GM21390 (cell line): ENCODE measurements around the gene GFOD2.
"Not testable (repeated sequence)": the region's sequence is repeated elsewhere in the genome, so short reads cannot be mapped to it uniquely, and the experiment has no call there.

Source experiments
- ATAC-seq: cut with Tn5 transposase; IDR thresholded peaks from one replicate; pipeline ENCODE4 v1.9.1; 2021; ENCODE audit not compliant: unreplicated experiment

The GFOD2 gene, protein sequence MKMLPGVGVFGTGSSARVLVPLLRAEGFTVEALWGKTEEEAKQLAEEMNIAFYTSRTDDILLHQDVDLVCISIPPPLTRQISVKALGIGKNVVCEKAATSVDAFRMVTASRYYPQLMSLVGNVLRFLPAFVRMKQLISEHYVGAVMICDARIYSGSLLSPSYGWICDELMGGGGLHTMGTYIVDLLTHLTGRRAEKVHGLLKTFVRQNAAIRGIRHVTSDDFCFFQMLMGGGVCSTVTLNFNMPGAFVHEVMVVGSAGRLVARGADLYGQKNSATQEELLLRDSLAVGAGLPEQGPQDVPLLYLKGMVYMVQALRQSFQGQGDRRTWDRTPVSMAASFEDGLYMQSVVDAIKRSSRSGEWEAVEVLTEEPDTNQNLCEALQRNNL

GRCh38 chr16:67719048-67719777 is at the start of gene GFOD2:
GFOD2 (minus strand) TSS chr16:67719316; CDS start chr16:67685715, 33,601 bp downstream.
- ATAC-seq: peak; percentile 87

- no peak for ATAC-seq
Measured at GRCh38 chr16:67767953-67768352, 48.8 kb upstream of the GFOD2 start.

- no peak for ATAC-seq
Measured at GRCh38 chr16:67766291-67766690, 47.2 kb upstream of the GFOD2 start.

GRCh38 chr16:67764158-67764667 is 45.1 kb upstream of the GFOD2 start:
- ATAC-seq: no peak

DNA sequence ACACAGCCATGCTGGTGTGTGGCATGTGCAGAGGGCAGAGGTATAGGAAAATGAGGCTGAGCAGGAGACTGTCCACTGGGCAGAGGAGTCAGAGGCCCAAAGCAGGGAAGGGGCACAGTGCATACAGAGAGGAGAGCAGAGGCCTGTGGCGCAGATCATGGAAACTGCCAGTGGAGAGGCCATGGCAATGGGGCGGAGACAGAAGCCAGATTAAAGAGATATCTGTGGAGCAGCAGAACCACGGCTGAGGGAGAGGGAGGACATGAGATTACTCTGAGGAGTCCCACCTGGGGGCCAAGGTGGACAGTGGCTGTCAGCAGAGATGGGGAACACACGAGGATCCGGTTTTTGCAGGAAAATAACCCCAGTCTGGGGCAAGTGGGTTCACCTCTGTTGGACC is 44.0 kb upstream of the GFOD2 start:
- ATAC-seq: no peak

DNA sequence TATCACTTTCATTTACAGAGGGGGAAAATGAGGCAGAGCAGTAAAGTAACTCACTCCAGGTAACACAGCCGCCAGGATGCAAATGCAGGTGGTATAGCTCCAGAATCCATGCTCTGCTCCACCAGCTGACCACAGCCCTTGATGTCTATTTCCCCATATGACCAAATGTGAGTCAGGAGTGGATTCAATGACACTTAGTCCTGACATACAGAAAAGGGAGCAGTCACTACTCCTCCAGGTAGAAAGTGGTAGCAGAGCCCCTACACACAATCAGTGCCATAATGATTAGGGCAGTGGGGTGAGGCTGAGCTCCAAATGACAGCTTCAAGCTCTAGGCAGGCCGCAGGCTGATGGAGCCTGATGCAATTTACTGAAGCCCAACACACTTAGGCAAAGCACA is 43.3 kb upstream of the GFOD2 start:
- no peak for ATAC-seq

GRCh38 chr16:67761924-67762323 is 42.8 kb upstream of the GFOD2 start:
- no peak for ATAC-seq

GRCh38 chr16:67760956-67761230 is 41.8 kb upstream of the GFOD2 start:
- no peak for ATAC-seq

GRCh38 chr16:67760206-67760955 is 41.3 kb upstream of the GFOD2 start:
- ATAC-seq: no peak

DNA sequence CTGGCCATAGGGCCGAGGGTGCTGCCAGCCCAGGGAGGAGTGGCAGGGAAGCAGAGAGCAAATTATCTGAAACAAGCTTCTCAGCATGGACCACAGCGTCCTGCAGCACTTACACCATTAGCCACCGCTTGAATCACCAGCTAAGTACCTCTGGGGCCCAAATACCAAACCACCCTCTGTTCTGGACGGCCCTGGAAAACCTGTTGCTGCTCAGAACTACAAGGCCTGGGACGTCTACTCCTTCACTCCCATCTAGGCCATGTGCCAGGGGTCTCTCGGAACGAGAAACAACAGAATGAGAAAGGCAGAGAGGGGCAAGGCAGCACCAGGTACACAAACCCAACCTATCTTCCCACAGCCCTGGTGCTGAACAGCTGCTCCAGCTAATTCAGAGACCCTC is 39.9 kb upstream of the GFOD2 start:
- no peak for ATAC-seq

DNA sequence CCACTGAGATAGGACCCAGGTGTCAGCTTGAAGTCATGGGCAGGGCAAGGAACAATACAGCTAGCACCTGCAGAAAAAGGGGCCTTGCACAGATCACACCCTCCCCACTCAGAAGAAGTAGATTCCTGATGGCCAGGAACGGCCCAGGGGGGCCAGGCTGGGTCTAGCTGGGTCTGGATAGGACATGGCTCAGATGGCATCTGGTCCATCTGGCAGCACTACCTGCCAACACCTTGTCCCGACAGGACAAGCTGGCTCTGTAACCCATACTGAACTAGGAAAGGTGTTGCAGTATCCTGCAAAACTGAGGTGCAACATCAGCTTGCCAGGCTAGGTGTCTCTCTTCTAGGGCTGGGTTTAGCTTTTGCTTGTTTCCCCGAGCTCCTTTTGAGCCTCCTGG is 38.9 kb upstream of the GFOD2 start:
- no peak for ATAC-seq

DNA sequence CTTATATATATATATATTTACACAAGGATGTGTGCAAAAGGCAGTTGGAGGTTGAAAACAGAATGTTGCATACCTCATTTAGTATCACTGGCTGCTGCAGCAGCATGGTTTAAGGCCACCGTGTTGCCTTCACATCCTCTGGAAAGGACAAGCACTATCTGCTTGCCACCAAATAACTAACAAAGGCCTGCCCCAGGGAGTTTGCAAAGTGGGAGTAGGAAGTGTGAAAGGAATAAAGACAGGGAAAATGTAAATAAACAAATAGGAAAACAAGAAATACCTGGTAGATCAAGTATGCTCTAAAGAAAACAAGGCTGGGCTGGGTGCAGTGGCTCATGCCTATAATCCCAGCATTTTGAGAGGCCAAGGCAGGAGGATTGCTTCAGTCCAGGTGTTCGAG is 33.5 kb upstream of the GFOD2 start:
- no peak for ATAC-seq

GRCh38 chr16:67751331-67751730 is 32.2 kb upstream of the GFOD2 start:
- not testable (repeated sequence) for ATAC-seq

DNA sequence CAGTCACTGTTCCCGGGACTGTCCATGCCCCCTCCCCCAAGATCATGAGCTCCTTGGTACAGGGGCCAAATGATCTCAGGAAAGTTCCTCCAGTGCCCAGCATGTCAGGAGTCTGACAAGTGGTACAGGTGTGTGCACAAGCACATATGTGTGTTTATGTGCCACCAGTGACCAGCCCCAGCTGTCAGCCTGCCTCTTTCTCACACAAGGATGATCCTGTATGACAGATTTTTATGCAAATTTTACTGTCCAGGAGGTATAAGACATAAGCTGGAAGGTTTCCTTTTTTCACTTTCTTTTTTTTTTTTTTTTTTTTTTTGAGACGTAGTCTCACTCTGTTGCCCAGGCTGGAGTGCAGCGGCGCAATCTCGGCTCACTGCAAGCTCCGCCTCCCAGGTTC is 31.4 kb upstream of the GFOD2 start:
- peak; percentile 86 for ATAC-seq

GRCh38 chr16:67749436-67750078 is 30.4 kb upstream of the GFOD2 start:
- no peak for ATAC-seq

GRCh38 chr16:67748834-67749233 is 29.7 kb upstream of the GFOD2 start:
- ATAC-seq: no peak

GRCh38 chr16:67746846-67747245 is 27.7 kb upstream of the GFOD2 start:
- no peak for ATAC-seq

DNA sequence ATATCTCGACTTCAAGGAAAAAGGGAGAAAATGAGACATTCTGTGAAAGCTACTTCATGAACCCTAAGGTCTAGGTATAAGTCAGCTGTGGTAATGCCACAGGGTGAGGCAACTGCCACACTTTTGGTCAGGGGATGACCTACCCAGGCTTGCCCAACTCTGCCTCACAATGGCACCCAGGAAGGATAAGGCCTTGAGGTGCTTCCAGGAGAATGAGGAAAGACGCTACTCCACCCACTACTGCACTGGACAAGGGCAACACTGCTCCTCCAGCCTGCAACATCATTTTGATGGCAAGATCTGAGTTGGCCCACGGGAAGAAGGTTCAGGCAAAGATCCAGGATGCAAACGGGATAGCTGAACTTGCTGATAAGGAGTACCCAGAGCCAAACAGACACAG is 22.0 kb upstream of the GFOD2 start:
- no peak for ATAC-seq

DNA sequence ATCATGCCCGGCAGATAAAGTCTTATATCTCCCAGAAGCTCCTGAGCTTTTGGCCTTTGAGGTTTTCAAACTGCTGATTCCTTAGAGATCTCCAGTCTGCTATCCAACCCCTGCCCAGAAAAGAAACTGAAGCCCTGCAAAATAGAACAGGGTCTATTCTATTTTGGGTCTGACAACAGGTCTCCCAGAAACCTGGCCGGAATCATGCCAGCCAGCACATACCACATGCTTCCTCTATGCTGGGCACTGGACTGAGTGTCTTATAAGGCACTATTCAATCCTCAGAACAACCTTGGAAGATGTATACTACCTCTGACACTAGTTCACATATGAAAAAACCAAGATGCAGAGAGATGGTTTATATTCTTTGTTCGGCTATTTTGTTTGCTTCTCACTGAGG is 21.3 kb upstream of the GFOD2 start:
- ATAC-seq: no peak

DNA sequence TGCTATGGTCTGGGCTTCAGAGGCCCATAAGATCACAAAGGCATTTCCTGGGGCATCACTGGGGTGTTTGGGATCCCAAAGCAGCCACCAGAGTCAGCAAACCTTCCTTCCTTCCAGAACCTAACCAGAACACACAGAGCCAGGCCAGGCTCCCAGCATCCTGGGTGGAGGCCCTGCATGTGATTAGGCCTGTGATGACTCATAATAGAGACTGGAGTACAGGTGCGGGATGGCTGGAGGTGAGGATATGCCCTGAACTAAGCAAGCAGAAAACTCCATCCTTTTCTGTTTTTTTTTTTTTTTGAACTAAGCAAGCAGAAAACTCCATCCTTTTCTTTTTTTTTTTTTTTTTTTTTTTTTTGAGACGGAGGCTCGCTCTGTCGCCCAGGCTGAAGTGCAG is 17.7 kb upstream of the GFOD2 start:
- no peak for ATAC-seq

- no peak for ATAC-seq
Measured at GRCh38 chr16:67734731-67735201, 15.7 kb upstream of the GFOD2 start.
